RWPE1 (cell line): ENCODE data around the gene OGFOD3.
"Not testable (repeated sequence)": the region's sequence is repeated elsewhere in the genome, so short reads cannot be mapped to it uniquely, and the experiment has no call there.

Source experiments
- CTCF ChIA-PET: fragments of 350-600 bp; sonication (Branson Sonifier 250); formaldehyde crosslinking; extraction: SDS; loops from one replicate; lab custom pipeline; 2021; lab: Yijun Ruan, JAX
- POLR2A ChIA-PET: fragments of 400-600 bp; formaldehyde crosslinking; extraction: SDS; loops from one replicate; lab custom pipeline; 2020; ENCODE audit warnings: antibody characterized with exemption; ENCODE audit not compliant: low non-redundant PET; lab: Yijun Ruan, JAX
- DNase-seq: peaks from one replicate; pipeline ENCODE4 v3.0.0; 2012; ENCODE audit warnings: low spot score
- H3K27ac ChIP-seq: fragments of 450-650 bp; 2 replicates; pipeline ENCODE4 v1.5.1; 2017
- CTCF ChIP-seq: fragments of 450-650 bp; conservative IDR thresholded peaks from 2 replicates; pipeline ENCODE4 v1.5.1; 2017; ENCODE audit warnings: low read depth, mild to moderate bottlenecking

The OGFOD3 gene

GRCh38 chr17:82369211-82369610 is 49.2 kb downstream of the OGFOD3 start:
- no peak for TF ChIP-seq CTCF
- no peak overlapping the region for H3K27ac ChIP-seq
- ChIA-PET CTCF (interaction anchor here (0.5 kb wide), 1 partner anchor 12 kb away, joined by 3 read pairs; no protein-coding TSS in a partner anchor), POLR2A (no interaction called here)
- DNase-seq: no peak

GRCh38 chr17:82367724-82368524 is 50.5 kb downstream of the OGFOD3 start:
- no peak for TF ChIP-seq CTCF
- no peak for DNase-seq
- CTCF ChIA-PET: interaction anchor here (0.6 kb wide), 2 partner anchors 29 to 38 kb away, joined by 3 to 4 read pairs; no protein-coding TSS in a partner anchor
- POLR2A ChIA-PET: no interaction called here
- H3K27ac ChIP-seq: no peak overlapping the region

GRCh38 chr17:82366749-82367148 is 51.6 kb downstream of the OGFOD3 start:
- no peak overlapping the region for H3K27ac ChIP-seq
- ChIA-PET POLR2A (interaction anchor here (0.6 kb wide), 1 partner anchor 185 kb away, joined by 3 read pairs; no protein-coding TSS in a partner anchor), CTCF (interaction anchor here (1.6 kb wide), 1 partner anchor 48 kb away, joined by 9 read pairs; no protein-coding TSS in a partner anchor)
- DNase-seq: no peak
- no peak for TF ChIP-seq CTCF

- no peak for TF ChIP-seq CTCF
- ChIA-PET POLR2A (no interaction called here), CTCF (interaction anchor here (1.6 kb wide), 1 partner anchor 49 kb away, joined by 9 read pairs; no protein-coding TSS in a partner anchor)
- no peak for DNase-seq
- H3K27ac ChIP-seq: no peak overlapping the region
These were observed 52.6 kb downstream of the OGFOD3 start for GRCh38 chr17:82365606-82366295.

GRCh38 chr17:82361885-82362633 is 56.3 kb downstream of the OGFOD3 start:
- POLR2A ChIA-PET: no interaction called here
- DNase-seq: no peak
- H3K27ac ChIP-seq: no peak overlapping the region
- CTCF ChIA-PET: interaction anchor here (0.6 to 1.4 kb wide), 3 partner anchors 9 to 62 kb away, joined by 3 to 5 read pairs (median 4); no protein-coding TSS in a partner anchor
- TF ChIP-seq CTCF: no peak

- DNase-seq, H3K27ac ChIP-seq, POLR2A ChIA-PET: not testable (repeated sequence)
- CTCF ChIA-PET: interaction anchor here (0.7 kb wide), 1 partner anchor 454 kb away, joined by 3 read pairs; no protein-coding TSS in a partner anchor
These were observed 58.8 kb downstream of the OGFOD3 start for GRCh38 chr17:82359451-82360074.
